OCI-LY7 (cell line): ENCODE data around the gene IL2RA. TPM values are rescaled to one million over a fixed set of nuclear protein-coding genes. Genes with fewer than 3 reads are reported as not detected.

ENCODE experiments used
- BruUV-seq: library from RNA; stranded (reverse); fragments of 400-500 nt; replicated peaks from 2 replicates; lab custom pipeline; 2021; lab: Mats Ljungman, UMichigan
- CTCF ChIA-PET: fragments of 300-600 bp; sonication (Branson Sonifier 250); formaldehyde crosslinking; loops from one replicate; lab custom pipeline; 2022; ENCODE audit warnings: antibody characterized with exemption; ENCODE audit not compliant: unreplicated experiment; lab: Charles Lee
- POLR2A ChIA-PET: fragments of 300-600 bp; sonication (Branson Sonifier 250); formaldehyde crosslinking; loops from one replicate; lab custom pipeline; 2022; ENCODE audit warnings: antibody characterized with exemption; lab: Charles Lee
- DNase-seq: peaks from one replicate; pipeline ENCODE4 v3.0.0-alpha.2; 2015; ENCODE audit warnings: low spot score
- H2AFZ ChIP-seq: fragments of 200-600 bp; sonication (generic), shearing (Covaris generic); 2 replicates; pipeline ENCODE4 v1.6.1; 2014; ENCODE audit warnings: mild to moderate bottlenecking, antibody characterized with exemption, low read length, moderate library complexity
- H3K27ac ChIP-seq: fragments of 200-600 bp; sonication (generic); 2 replicates; pipeline ENCODE4 v1.5.1; 2014; ENCODE audit warnings: mixed run types, low read depth, mild to moderate bottlenecking, moderate library complexity, low read length, inconsistent platforms; ENCODE audit not compliant: poor library complexity, severe bottlenecking
- H3K36me3 ChIP-seq: fragments of 200-600 bp; sonication (generic); 2 replicates; pipeline ENCODE4 v1.6.1; 2014; ENCODE audit warnings: mild to moderate bottlenecking, antibody characterized with exemption, low read length, moderate library complexity, mixed read lengths; ENCODE audit not compliant: insufficient read depth
- H3K4me1 ChIP-seq: fragments of 200-600 bp; sonication (generic); 2 replicates; pipeline ENCODE4 v1.5.1; 2014; ENCODE audit warnings: mild to moderate bottlenecking, low read length; ENCODE audit not compliant: insufficient read depth, poor library complexity, severe bottlenecking
- H3K4me2 ChIP-seq: fragments of 200-600 bp; sonication (generic); 2 replicates; pipeline ENCODE4 v1.6.1; 2014; ENCODE audit warnings: mild to moderate bottlenecking, low read length
- H3K4me3 ChIP-seq: fragments of 200-600 bp; sonication (generic); 2 replicates; pipeline ENCODE4 v1.5.1; 2014; ENCODE audit warnings: mild to moderate bottlenecking, low read depth, low read length; ENCODE audit not compliant: poor library complexity, severe bottlenecking
- H3K79me2 ChIP-seq: fragments of 200-600 bp; sonication (generic); 2 replicates; pipeline ENCODE4 v1.6.1; 2016; ENCODE audit warnings: low read depth, mild to moderate bottlenecking, low read length, moderate library complexity, mixed read lengths; ENCODE audit not compliant: insufficient read depth
- H3K9me2 ChIP-seq: fragments of 200-600 bp; sonication (generic); 2 replicates; pipeline ENCODE4 v1.6.1; 2016; ENCODE audit warnings: mild to moderate bottlenecking, low read length, mixed read lengths; ENCODE audit not compliant: insufficient read depth
- H3K9me3 ChIP-seq: fragments of 200-600 bp; sonication (generic); 2 replicates; pipeline ENCODE4 v1.6.1; 2014; ENCODE audit warnings: mild to moderate bottlenecking, mixed run types, low read length, mixed read lengths
- H4K20me1 ChIP-seq: fragments of 200-600 bp; sonication (generic); 2 replicates; pipeline ENCODE4 v1.6.1; 2014; ENCODE audit warnings: mild to moderate bottlenecking, antibody characterized with exemption, low read length, moderate library complexity, mixed read lengths; ENCODE audit not compliant: insufficient read depth
- EZH2phosphoT487 ChIP-seq: fragments of 200-600 bp; sonication (generic); IDR thresholded peaks from 2 replicates; pipeline ENCODE4 v1.6.1; 2018; ENCODE audit warnings: low read depth, borderline replicate concordance, mild to moderate bottlenecking, mixed run types, antibody characterized with exemption, low read length, moderate library complexity, mixed read lengths
- intact Hi-C: fragments of 100-400 bp; cut with micrococcal nuclease; formaldehyde crosslinking; loops from one replicate; pipeline ENCODE4 v1.10.0; 2022; ENCODE audit not compliant: unreplicated experiment
- total RNA-seq, 2 experiments: library from RNA; depleted of rRNA in 1 of 2; stranded (reverse); fragments of >200 nt in 1 of 2; shearing (Covaris generic) in 1 of 2; gene quantifications; 2 replicates each; pipeline ENCODE4 v1.2.3, GENCODE V29; 2014 to 2022
- TF ChIP-seq, protein P1 (sequence below): fragments of 200-600 bp; sonication (generic); conservative IDR thresholded peaks from 2 replicates; pipeline ENCODE4 v1.5.1; 2014; ENCODE audit warnings: mild to moderate bottlenecking, antibody characterized with exemption, low read length, moderate library complexity, mixed read lengths

IL2RA gene
- total RNA-seq, 2 experiments from 2014 or later, result 22.3 to 24.0 TPM

- TF ChIP-seq, protein P1, sequence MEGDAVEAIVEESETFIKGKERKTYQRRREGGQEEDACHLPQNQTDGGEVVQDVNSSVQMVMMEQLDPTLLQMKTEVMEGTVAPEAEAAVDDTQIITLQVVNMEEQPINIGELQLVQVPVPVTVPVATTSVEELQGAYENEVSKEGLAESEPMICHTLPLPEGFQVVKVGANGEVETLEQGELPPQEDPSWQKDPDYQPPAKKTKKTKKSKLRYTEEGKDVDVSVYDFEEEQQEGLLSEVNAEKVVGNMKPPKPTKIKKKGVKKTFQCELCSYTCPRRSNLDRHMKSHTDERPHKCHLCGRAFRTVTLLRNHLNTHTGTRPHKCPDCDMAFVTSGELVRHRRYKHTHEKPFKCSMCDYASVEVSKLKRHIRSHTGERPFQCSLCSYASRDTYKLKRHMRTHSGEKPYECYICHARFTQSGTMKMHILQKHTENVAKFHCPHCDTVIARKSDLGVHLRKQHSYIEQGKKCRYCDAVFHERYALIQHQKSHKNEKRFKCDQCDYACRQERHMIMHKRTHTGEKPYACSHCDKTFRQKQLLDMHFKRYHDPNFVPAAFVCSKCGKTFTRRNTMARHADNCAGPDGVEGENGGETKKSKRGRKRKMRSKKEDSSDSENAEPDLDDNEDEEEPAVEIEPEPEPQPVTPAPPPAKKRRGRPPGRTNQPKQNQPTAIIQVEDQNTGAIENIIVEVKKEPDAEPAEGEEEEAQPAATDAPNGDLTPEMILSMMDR, result no peak
- TF ChIP-seq EZH2phosphoT487, result no peak
- no peak overlapping the region for H3K4me2 ChIP-seq
- no peaks in the 10 kb centered on the region for H3K36me3 ChIP-seq
- intact Hi-C loops, result no loop called here
- H3K4me3 ChIP-seq, result no peak overlapping the region
- no peaks in the 10 kb centered on the region for H3K9me2 ChIP-seq
- DNase-seq, result no peak
- H3K27ac ChIP-seq, result no peak overlapping the region
- ChIA-PET POLR2A (interaction anchor here (0.9 kb wide), 1 partner anchor 11 kb away, joined by 3 read pairs; no protein-coding TSS in a partner anchor), CTCF (no interaction called here)
- no peaks in the 10 kb centered on the region for H3K79me2 ChIP-seq
- H2AFZ ChIP-seq, result no peak overlapping the region
- no TSS peak for BruUV-seq
- H3K9me3 ChIP-seq, result no peaks in the 10 kb centered on the region
- peaks cover 16% of the 10 kb centered on the region for H3K4me1 ChIP-seq
- H4K20me1 ChIP-seq, result no peaks in the 10 kb centered on the region
Measured at GRCh38 chr10:5971315-5971832, 90.8 kb downstream of the IL2RA start.

DNA sequence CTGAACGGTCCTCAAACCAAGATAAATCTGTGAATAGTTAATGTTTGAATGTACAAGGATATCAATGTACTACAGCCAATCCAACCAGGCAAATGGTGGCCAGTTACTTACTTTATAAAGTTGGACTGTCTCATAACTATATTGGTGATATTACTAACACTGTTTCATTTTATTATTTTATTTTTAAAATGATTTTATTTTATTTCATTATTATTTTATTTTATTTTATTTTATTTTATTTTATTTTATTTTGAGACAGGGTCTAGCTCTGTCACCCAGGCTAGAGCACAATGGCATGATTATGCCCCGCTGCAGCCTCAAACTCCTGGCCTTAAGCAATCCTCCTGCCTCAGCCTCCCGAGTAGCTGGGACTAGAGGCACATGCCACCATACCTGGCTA, 91.6 kb downstream of the IL2RA start:
- Histone ChIP-seq H3K4me3 (no peak overlapping the region), H3K79me2 (no peaks in the 10 kb centered on the region), H3K4me2 (no peak overlapping the region), H3K4me1 (peaks cover 8% of the 10 kb centered on the region), H3K9me3 (no peaks in the 10 kb centered on the region), H3K27ac (no peak overlapping the region), H4K20me1 (no peaks in the 10 kb centered on the region), H3K36me3 (no peaks in the 10 kb centered on the region), H3K9me2 (no peaks in the 10 kb centered on the region), H2AFZ (no peak overlapping the region)
- no peak for DNase-seq
- CTCF ChIA-PET, result no interaction called here
- TF ChIP-seq, protein P1, result no peak
- no peak for TF ChIP-seq EZH2phosphoT487
- intact Hi-C loops, result no loop called here
- no TSS peak for BruUV-seq
- POLR2A ChIA-PET, result interaction anchor here (0.7 kb wide), 2 partner anchors 8 to 28 kb away, joined by 3 read pairs; no protein-coding TSS in a partner anchor

GRCh38 chr10:5970066-5970465, 92.1 kb downstream of the IL2RA start:
- Histone ChIP-seq H3K4me2 (no peak overlapping the region), H3K4me1 (peaks cover 8% of the 10 kb centered on the region), H2AFZ (no peak overlapping the region), H3K9me2 (no peaks in the 10 kb centered on the region), H4K20me1 (no peaks in the 10 kb centered on the region), H3K9me3 (no peaks in the 10 kb centered on the region), H3K4me3 (no peak overlapping the region), H3K36me3 (no peaks in the 10 kb centered on the region), H3K27ac (no peak overlapping the region), H3K79me2 (no peaks in the 10 kb centered on the region)
- TF ChIP-seq, protein P1, result no peak
- TF ChIP-seq EZH2phosphoT487, result no peak
- POLR2A ChIA-PET, result no interaction called here
- BruUV-seq, result no TSS peak
- intact Hi-C loops, result no loop called here
- no peak for DNase-seq
- CTCF ChIA-PET, result no interaction called here
